Liver (tissue), 3 donors: ENCODE measurements around the gene KTN1.

ENCODE experiments used
- CTCF ChIP-seq: fragments of 150-350 bp; IDR thresholded peaks from 2 replicates; pipeline ENCODE4 v1.5.1; 2017; ENCODE audit warnings: improper control_type of control experiment, low read depth, low read length; ENCODE audit not compliant: missing input control
- EGR1 ChIP-seq, 2 donors: IDR thresholded peaks; 2 replicates each; pipeline ENCODE4 v1.6.1; 2016 to 2018; ENCODE audit warnings: antibody characterized with exemption in 2 of 2, low read depth in 2 of 2
- GABPA ChIP-seq, 2 donors: IDR thresholded peaks in 1 of 2; conservative IDR thresholded peaks in 1 of 2; 2 replicates each; pipeline ENCODE4 v1.6.1; 2016; ENCODE audit warnings: antibody characterized with exemption in 2 of 2, mild to moderate bottlenecking in 1 of 2, moderate library complexity in 1 of 2
- HNF4A ChIP-seq, 2 donors: conservative IDR thresholded peaks; 2 replicates each; pipeline ENCODE4 v1.6.1; 2016; ENCODE audit warnings: antibody characterized with exemption in 2 of 2, mild to moderate bottlenecking in 2 of 2
- JUND ChIP-seq, 2 donors: IDR thresholded peaks; 2 replicates each; pipeline ENCODE4 v1.6.1; 2016; ENCODE audit warnings: antibody characterized with exemption in 2 of 2
- RAD21 ChIP-seq, 2 donors: IDR thresholded peaks; 2 replicates each; pipeline ENCODE4 v1.6.1; 2016; ENCODE audit warnings: antibody characterized with exemption in 2 of 2, mild to moderate bottlenecking in 2 of 2
- RXRA ChIP-seq, 2 donors: IDR thresholded peaks; 2 replicates each; pipeline ENCODE4 v1.6.1; 2017 to 2018; ENCODE audit warnings: antibody characterized with exemption in 2 of 2, mild to moderate bottlenecking in 1 of 2
- YY1 ChIP-seq: IDR thresholded peaks from 2 replicates; pipeline ENCODE4 v1.6.1; 2016; ENCODE audit warnings: antibody characterized with exemption, mild to moderate bottlenecking
- ZBTB33 ChIP-seq: IDR thresholded peaks from 2 replicates; pipeline ENCODE4 v1.6.1; 2016; ENCODE audit warnings: antibody characterized with exemption
- TF ChIP-seq, protein P1 (sequence below): IDR thresholded peaks from 2 replicates; pipeline ENCODE4 v1.6.1; 2016; ENCODE audit warnings: antibody characterized with exemption
- TF ChIP-seq, protein P2 (sequence below): IDR thresholded peaks from 2 replicates; pipeline ENCODE4 v1.6.1; 2016; ENCODE audit warnings: antibody characterized with exemption, mild to moderate bottlenecking
- donor health status: healthy.
- donor health status: healthy.

DNA sequence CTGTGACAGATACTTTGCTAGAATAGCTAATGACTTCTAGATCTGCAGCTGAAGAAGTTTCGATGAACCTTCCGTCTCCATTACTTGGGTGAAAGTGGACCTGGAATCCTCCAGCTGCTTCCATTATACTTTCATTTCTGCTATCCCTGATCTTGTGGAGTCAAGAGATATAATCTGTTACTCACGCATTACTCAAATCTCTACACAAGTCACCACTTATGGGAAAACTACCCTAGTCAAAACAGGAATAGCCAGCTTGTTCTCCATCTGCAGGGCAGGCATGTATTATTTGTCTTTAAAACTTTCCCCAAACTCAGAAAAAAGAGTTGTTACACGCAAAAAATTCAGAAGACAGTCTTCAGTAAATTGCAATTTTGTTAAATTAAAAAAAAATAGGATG, 2.8 kb upstream of the KTN1 start:
- TF ChIP-seq CTCF (no peak), GABPA (IDR thresholded peaks at IDR 0.05 in 1 of 2, conservative IDR thresholded peaks at IDR 0.05 in 1 of 2) (no peak), RAD21 (IDR thresholded peaks at IDR 0.05) (no peak), ZBTB33 (no peak), JUND (IDR thresholded peaks at IDR 0.05) (no peak), HNF4A (conservative IDR thresholded peaks at IDR 0.05) (no peak), EGR1 (IDR thresholded peaks at IDR 0.05; ENCODE audit: low read depth in 2 of 2) (no peak), RXRA (IDR thresholded peaks at IDR 0.05) (no peak), YY1 (no peak)
- TF ChIP-seq, protein P1, sequence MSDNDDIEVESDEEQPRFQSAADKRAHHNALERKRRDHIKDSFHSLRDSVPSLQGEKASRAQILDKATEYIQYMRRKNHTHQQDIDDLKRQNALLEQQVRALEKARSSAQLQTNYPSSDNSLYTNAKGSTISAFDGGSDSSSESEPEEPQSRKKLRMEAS: no peak
- TF ChIP-seq, protein P2, sequence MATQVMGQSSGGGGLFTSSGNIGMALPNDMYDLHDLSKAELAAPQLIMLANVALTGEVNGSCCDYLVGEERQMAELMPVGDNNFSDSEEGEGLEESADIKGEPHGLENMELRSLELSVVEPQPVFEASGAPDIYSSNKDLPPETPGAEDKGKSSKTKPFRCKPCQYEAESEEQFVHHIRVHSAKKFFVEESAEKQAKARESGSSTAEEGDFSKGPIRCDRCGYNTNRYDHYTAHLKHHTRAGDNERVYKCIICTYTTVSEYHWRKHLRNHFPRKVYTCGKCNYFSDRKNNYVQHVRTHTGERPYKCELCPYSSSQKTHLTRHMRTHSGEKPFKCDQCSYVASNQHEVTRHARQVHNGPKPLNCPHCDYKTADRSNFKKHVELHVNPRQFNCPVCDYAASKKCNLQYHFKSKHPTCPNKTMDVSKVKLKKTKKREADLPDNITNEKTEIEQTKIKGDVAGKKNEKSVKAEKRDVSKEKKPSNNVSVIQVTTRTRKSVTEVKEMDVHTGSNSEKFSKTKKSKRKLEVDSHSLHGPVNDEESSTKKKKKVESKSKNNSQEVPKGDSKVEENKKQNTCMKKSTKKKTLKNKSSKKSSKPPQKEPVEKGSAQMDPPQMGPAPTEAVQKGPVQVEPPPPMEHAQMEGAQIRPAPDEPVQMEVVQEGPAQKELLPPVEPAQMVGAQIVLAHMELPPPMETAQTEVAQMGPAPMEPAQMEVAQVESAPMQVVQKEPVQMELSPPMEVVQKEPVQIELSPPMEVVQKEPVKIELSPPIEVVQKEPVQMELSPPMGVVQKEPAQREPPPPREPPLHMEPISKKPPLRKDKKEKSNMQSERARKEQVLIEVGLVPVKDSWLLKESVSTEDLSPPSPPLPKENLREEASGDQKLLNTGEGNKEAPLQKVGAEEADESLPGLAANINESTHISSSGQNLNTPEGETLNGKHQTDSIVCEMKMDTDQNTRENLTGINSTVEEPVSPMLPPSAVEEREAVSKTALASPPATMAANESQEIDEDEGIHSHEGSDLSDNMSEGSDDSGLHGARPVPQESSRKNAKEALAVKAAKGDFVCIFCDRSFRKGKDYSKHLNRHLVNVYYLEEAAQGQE: no peak
